ENCODE measurements around the gene POMC.

DNA sequence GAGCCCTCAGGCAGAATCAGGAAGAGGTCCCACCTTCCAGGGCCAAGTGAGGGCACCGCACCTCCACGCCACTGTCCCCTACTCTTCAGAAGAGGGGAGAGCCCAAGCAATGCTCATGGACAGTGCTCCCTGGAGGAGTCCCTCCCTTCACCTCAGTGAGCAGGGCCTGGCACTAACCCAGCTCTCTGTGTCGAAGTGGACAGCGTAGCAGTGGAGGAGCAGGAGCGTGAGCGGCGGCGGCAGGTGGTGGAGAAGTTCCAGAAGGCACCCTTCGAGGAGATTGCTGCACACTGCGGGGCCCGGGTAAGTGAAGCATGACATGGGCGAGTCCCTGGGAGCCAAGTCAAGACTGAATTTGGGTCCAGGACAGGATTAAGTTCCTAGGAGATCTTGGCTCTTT lies 16.7 kb downstream of the POMC start:
- no peak for TF ChIP-seq EZH2phosphoT487 (IDR thresholded peaks at IDR 0.05; ENCODE audit: low read depth)
- TF ChIP-seq, protein P1, sequence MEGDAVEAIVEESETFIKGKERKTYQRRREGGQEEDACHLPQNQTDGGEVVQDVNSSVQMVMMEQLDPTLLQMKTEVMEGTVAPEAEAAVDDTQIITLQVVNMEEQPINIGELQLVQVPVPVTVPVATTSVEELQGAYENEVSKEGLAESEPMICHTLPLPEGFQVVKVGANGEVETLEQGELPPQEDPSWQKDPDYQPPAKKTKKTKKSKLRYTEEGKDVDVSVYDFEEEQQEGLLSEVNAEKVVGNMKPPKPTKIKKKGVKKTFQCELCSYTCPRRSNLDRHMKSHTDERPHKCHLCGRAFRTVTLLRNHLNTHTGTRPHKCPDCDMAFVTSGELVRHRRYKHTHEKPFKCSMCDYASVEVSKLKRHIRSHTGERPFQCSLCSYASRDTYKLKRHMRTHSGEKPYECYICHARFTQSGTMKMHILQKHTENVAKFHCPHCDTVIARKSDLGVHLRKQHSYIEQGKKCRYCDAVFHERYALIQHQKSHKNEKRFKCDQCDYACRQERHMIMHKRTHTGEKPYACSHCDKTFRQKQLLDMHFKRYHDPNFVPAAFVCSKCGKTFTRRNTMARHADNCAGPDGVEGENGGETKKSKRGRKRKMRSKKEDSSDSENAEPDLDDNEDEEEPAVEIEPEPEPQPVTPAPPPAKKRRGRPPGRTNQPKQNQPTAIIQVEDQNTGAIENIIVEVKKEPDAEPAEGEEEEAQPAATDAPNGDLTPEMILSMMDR (IDR thresholded peaks at IDR 0.05; ENCODE audit: low read depth, low read length): no peak
